WTC11 (cell line): ENCODE results near the gene NPTX1.

Experiments used
- CREB1 ChIP-seq: sonication (generic); formaldehyde crosslinking; IDR thresholded peaks from 2 replicates; pipeline ENCODE4 v1.8.0; 2023; ENCODE audit warnings: mild to moderate bottlenecking, missing genetic modification reagents
- CTCF ChIP-seq: fragments of 200-600 bp; IDR thresholded peaks from 2 replicates; pipeline ENCODE4 v1.8.0; 2022; ENCODE audit warnings: antibody characterized with exemption
- OVOL2 ChIP-seq: fragments of 250-450 bp; sonication (Bioruptor Pico); IDR thresholded peaks from 2 replicates; pipeline ENCODE4 v1.9.0; 2021; ENCODE audit warnings: mild to moderate bottlenecking, borderline replicate concordance
- RORB ChIP-seq: fragments of 250-450 bp; sonication (Bioruptor Pico); IDR thresholded peaks from 2 replicates; pipeline ENCODE4 v1.9.0; 2021; ENCODE audit warnings: mild to moderate bottlenecking
- TEAD4 ChIP-seq: sonication (generic); formaldehyde crosslinking; IDR thresholded peaks from 2 replicates; pipeline ENCODE4 v1.8.0; 2022; ENCODE audit warnings: mild to moderate bottlenecking, missing genetic modification reagents
- USF1 ChIP-seq: sonication (generic); formaldehyde crosslinking; IDR thresholded peaks from 2 replicates; pipeline ENCODE4 v1.8.0; 2022; ENCODE audit warnings: mild to moderate bottlenecking, missing genetic modification reagents

- TF ChIP-seq CTCF (no peak), TEAD4 (no peak), CREB1 (CRISPR knock-in tag) (no peak), RORB (CRISPR knock-in tag) (no peak), USF1 (CRISPR knock-in tag) (no peak), OVOL2 (CRISPR knock-in tag) (no peak)
These were observed 23.0 kb downstream of the NPTX1 start for GRCh38 chr17:80453126-80453997.
